Activated naive CD4-positive, alpha-beta T cell treated with anti-CD3 and anti-CD28 coated beads for 36 hours (primary cell): Measurements from ENCODE around the gene GPR160. TPM values are rescaled to one million over a fixed set of nuclear protein-coding genes. Genes with fewer than 3 reads are reported as not detected.
"Not testable (repeated sequence)": the region's sequence is repeated elsewhere in the genome, so short reads cannot be mapped to it uniquely, and the experiment has no call there.

Experiments used
- CTCF ChIA-PET: fragments of 350-600 bp; sonication (Branson Sonifier 250); formaldehyde crosslinking; loops from one replicate; lab custom pipeline; 2021; ENCODE audit warnings: antibody characterized with exemption; lab: Charles Lee
- DNase-seq: peaks from one replicate; pipeline ENCODE4 v3.0.0-alpha.2; 2020
- H3K27ac Mint-ChIP-seq: one replicate; pipeline ENCODE4 v1.8.0; 2021; ENCODE audit warnings: mild to moderate bottlenecking, mixed read lengths
- H3K27me3 Mint-ChIP-seq: one replicate; pipeline ENCODE4 v1.8.0; 2021; ENCODE audit warnings: low read depth, mixed read lengths
- H3K36me3 Mint-ChIP-seq: one replicate; pipeline ENCODE4 v1.8.0; 2021; ENCODE audit warnings: low read depth, mixed read lengths
- H3K4me1 Mint-ChIP-seq: one replicate; pipeline ENCODE4 v1.8.0; 2021; ENCODE audit warnings: low read depth, mixed read lengths
- H3K4me3 Mint-ChIP-seq: one replicate; pipeline ENCODE4 v1.8.0; 2021; ENCODE audit warnings: mild to moderate bottlenecking, moderate library complexity, mixed read lengths
- H3K9me3 Mint-ChIP-seq: one replicate; pipeline ENCODE4 v1.8.0; 2021; ENCODE audit warnings: mixed read lengths
- intact Hi-C: fragments of 100-400 bp; cut with micrococcal nuclease; formaldehyde crosslinking; loops from one replicate; pipeline ENCODE4 v1.15.1; 2023
- total RNA-seq, 2 experiments: library from RNA; stranded (reverse); gene quantifications; one replicate each; pipeline ENCODE4 v1.2.3, GENCODE V29; 2021

GPR160 gene
- total RNA-seq, 2 experiments from 2014 or later = 10.3 TPM

GRCh38 chr3:170003881-170004356, 33.9 kb upstream of the GPR160 start:
- intact Hi-C loops = loop anchor here (10.0 kb wide), 1 partner anchor 339 kb away; the partner anchor contains the start of gene MECOM
- no peak for DNase-seq
- H3K4me3 Mint-ChIP-seq = no peak overlapping the region
- H3K27ac Mint-ChIP-seq = no peak overlapping the region
- peaks cover 58% of the 10 kb centered on the region for H3K4me1 Mint-ChIP-seq
- H3K27me3 Mint-ChIP-seq = no peaks in the 10 kb centered on the region
- CTCF ChIA-PET = no interaction called here
- peaks cover 6% of the 10 kb centered on the region for H3K36me3 Mint-ChIP-seq
- peaks cover 2% of the 10 kb centered on the region for H3K9me3 Mint-ChIP-seq

DNA sequence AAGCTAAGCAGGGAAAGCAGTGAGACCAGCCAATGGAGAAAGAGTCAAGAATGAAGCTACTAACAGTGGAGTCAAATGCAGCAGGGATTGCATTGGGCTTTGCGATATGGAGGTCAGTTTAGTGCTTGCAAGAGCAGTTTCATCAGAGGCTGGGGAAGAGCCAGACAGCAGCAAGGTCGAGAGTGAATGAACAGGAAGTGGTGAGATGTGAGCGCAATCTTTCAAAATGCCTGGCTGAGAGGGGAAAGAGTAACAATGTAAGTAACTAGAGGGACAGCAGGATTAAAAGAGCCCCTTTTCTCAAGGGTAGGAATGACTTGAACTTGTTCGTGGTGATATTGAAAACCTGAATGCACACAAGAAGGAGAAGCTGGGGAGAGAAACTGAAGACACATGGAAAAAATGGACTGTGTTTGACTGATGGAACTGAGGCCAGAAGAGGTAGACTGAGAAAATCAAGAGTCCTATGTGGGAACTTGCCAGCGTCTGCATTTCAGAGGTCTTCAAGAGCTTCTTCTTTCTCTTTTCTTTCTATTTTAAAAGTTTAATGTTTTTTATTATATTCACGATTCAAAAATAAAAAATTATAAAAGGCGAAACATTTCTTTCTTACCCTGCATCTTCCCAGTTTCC, 30.6 kb upstream of the GPR160 start:
- no peaks in the 10 kb centered on the region for H3K9me3 Mint-ChIP-seq
- peak overlapping the region; percentile 56 for H3K4me3 Mint-ChIP-seq

GRCh38 chr3:170010498-170010897, 27.3 kb upstream of the GPR160 start:
- H3K4me3 Mint-ChIP-seq = no peak overlapping the region
- CTCF ChIA-PET = no interaction called here
- no peak overlapping the region for H3K27ac Mint-ChIP-seq
- peaks cover 24% of the 10 kb centered on the region for H3K4me1 Mint-ChIP-seq
- H3K9me3 Mint-ChIP-seq = no peaks in the 10 kb centered on the region
- no peak for DNase-seq
- H3K36me3 Mint-ChIP-seq = no peaks in the 10 kb centered on the region
- no peaks in the 10 kb centered on the region for H3K27me3 Mint-ChIP-seq
- intact Hi-C loops = no loop called here

More for the DNA sequence above, 30.6 kb upstream of the GPR160 start:
- H3K27me3 Mint-ChIP-seq = no peaks in the 10 kb centered on the region
- CTCF ChIA-PET = interaction anchor here (0.6 to 2.0 kb wide), 6 partner anchors 14 to 41 kb away, joined by 3 to 8 read pairs (median 5); partner anchors contain the start of gene SEC62
- H3K4me1 Mint-ChIP-seq = peaks cover 44% of the 10 kb centered on the region
- peak; percentile 71 for DNase-seq
- no peaks in the 10 kb centered on the region for H3K36me3 Mint-ChIP-seq
- intact Hi-C loops = loop anchor here (1.0 to 10.0 kb wide), 6 partner anchors 8 to 342 kb away; partner anchors contain the start of genes MECOM and SEC62
- H3K27ac Mint-ChIP-seq = peak overlapping the region; percentile 83

DNA sequence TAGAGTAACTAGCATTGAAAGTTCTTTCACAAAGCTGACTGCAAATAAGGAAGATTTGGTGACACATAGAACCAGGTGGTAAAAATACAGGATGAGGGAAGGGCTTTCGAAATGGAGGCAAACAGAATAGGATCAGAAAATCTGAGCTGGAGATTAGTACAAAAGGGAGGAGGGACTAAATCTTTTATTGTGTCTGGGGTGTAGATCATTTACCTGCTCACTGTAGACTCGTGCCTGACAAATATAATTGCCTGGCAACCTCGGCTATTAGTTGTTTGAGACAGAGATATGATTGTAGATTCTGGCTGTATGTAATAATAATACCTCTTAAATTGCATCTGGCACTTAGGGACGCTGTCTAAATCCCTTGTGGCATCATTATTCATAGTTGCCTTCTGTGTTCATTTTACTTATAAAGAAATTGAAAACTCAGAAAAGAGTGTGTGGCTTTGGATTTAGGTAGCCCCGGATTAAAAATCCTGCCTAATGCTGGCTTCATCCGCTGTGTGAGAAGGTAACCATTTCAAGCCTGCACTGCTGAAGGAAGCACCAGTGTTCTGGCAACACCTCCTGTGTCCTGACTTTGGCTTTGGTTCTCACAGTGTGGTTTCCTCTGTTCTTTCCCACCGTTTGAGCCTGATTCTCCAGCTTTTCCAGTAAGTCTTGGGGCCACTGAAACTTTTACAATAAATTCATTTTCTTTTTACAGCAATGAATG, 25.0 kb upstream of the GPR160 start:
- peaks cover 13% of the 10 kb centered on the region for H3K4me1 Mint-ChIP-seq
- H3K9me3 Mint-ChIP-seq = no peaks in the 10 kb centered on the region
- no peaks in the 10 kb centered on the region for H3K27me3 Mint-ChIP-seq
- CTCF ChIA-PET = interaction anchor here (0.9 kb wide), 1 partner anchor 9 kb away, joined by 3 read pairs; no protein-coding TSS in a partner anchor
- H3K36me3 Mint-ChIP-seq = no peaks in the 10 kb centered on the region
- no peak overlapping the region for H3K4me3 Mint-ChIP-seq
- no peak for DNase-seq
- intact Hi-C loops = no loop called here
- no peak overlapping the region for H3K27ac Mint-ChIP-seq

DNA sequence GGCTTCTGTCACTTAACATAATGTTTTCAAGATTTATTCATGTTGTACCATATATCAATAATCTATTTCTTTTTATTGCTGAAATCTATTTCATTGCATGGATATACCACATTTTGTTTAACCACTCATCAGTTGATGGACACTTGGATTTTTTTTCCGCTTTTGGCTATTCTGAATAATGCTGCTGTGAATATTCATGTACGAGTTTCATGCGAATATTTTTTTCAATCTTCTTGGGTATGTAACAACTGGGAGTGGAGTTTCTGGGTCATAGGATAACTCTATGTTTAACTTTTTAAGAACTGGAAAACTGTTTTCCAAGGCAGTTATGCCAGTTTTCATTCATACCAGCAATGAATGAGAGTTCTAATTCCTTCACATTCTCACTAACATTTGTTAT, 21.7 kb upstream of the GPR160 start:
- H3K4me1 Mint-ChIP-seq = peaks cover 15% of the 10 kb centered on the region

DNA sequence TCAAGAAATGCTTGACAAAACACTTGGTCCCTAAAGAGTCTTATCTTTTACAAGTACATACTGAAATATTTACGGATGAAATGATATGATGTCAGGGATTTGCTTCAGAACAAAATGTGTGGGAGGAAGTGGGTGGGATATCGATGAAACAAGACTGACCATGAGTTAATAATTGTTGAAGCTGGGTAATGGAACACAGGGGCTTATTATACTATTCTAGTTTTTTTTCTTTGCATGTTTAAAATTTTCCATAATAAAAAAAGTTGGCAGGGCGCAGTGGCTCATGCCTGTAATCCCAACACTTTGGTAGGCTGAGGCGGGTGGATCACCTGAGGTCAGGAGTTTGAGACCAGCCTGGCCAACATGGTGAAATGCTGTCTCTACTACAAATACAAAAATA, 18.5 kb upstream of the GPR160 start:
- H3K27me3 Mint-ChIP-seq, H3K4me3 Mint-ChIP-seq, intact Hi-C loops, H3K27ac Mint-ChIP-seq, H3K36me3 Mint-ChIP-seq, DNase-seq, H3K9me3 Mint-ChIP-seq: not testable (repeated sequence)
- peaks cover 17% of the 10 kb centered on the region for H3K4me1 Mint-ChIP-seq
- CTCF ChIA-PET = interaction anchor here (0.7 kb wide), 2 partner anchors 26 to 40 kb away, joined by 3 read pairs; no protein-coding TSS in a partner anchor

More for the DNA sequence above, 21.7 kb upstream of the GPR160 start:
- CTCF ChIA-PET = interaction anchor here (0.6 kb wide), 1 partner anchor 337 kb away, joined by 5 read pairs; no protein-coding TSS in a partner anchor
- intact Hi-C loops = loop anchor here (1.0 kb wide), 1 partner anchor 9 kb away; no protein-coding TSS in a partner anchor
- Mint-ChIP-seq H3K9me3 (no peaks in the 10 kb centered on the region), H3K27me3 (no peaks in the 10 kb centered on the region), H3K36me3 (no peaks in the 10 kb centered on the region), H3K4me3 (no peak overlapping the region), H3K27ac (no peak overlapping the region)
- no peak for DNase-seq

- Mint-ChIP-seq H3K27me3 (no peaks in the 10 kb centered on the region), H3K27ac (no peak overlapping the region), H3K9me3 (no peaks in the 10 kb centered on the region), H3K36me3 (no peaks in the 10 kb centered on the region), H3K4me1 (peaks cover 21% of the 10 kb centered on the region), H3K4me3 (no peak overlapping the region)
- intact Hi-C loops = loop anchor here (1.0 kb wide), 5 partner anchors 22 to 258 kb away; partner anchors contain the start of gene SEC62
- CTCF ChIA-PET = interaction anchor here (0.8 to 2.6 kb wide), 12 partner anchors 9 to 159 kb away, joined by 3 to 14 read pairs (median 5); partner anchors contain the start of gene SEC62
- no peak for DNase-seq
Measured at GRCh38 chr3:170021083-170021482, 16.7 kb upstream of the GPR160 start.

DNA sequence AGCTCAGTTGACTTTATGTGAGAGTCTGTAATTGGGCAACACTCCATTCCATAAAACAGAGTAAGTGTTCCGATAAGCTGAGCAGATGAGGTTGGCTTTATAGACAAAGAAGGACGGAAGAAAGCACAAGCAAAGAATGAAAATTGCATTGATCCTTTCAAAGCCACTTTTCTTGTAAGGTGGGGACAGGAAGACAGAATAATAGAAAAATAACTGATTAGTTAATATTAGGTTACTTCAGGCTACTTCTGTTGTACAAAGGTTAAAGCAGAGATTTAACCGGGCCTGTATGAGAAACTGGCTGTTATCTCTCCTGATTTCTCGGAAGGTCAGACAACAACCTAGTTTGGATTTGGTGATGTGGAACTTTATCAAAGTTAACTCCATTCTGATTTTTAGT, 15.5 kb upstream of the GPR160 start:
- CTCF ChIA-PET = interaction anchor here (1.0 to 2.6 kb wide), 4 partner anchors 13 to 158 kb away, joined by 3 to 14 read pairs (median 3); no protein-coding TSS in a partner anchor
- Mint-ChIP-seq H3K4me3 (no peak overlapping the region), H3K36me3 (peaks cover 2% of the 10 kb centered on the region), H3K4me1 (peaks cover 24% of the 10 kb centered on the region), H3K27me3 (no peaks in the 10 kb centered on the region), H3K9me3 (no peaks in the 10 kb centered on the region), H3K27ac (no peak overlapping the region)
- intact Hi-C loops = no loop called here
- DNase-seq = no peak

DNA sequence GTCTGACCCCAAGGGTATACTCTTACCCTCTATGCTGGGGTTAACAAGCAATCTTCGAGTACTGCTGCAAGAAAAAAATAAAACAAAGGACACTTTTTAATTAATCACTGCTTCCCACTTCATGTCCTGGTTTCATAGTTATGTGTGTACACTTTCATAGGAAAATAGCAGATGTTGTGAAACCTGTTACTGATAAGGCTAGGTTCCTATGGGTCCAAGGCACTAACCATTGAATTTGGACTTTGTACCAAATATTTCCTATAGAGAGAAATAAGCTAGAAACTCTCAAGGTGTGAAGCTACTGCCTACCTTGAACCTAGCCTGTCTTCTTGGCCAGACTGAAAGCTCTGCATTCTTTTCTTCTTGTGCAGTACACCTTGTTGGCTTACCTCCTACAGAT, 14.6 kb upstream of the GPR160 start:
- intact Hi-C loops = no loop called here
- no peak for DNase-seq
- CTCF ChIA-PET = interaction anchor here (0.6 to 1.0 kb wide), 2 partner anchors 33 to 158 kb away, joined by 3 to 4 read pairs; no protein-coding TSS in a partner anchor
- Mint-ChIP-seq H3K36me3 (peaks cover 2% of the 10 kb centered on the region), H3K27me3 (no peaks in the 10 kb centered on the region), H3K4me3 (no peak overlapping the region), H3K27ac (no peak overlapping the region), H3K4me1 (peaks cover 30% of the 10 kb centered on the region), H3K9me3 (no peaks in the 10 kb centered on the region)

GRCh38 chr3:170024581-170024980, 13.2 kb upstream of the GPR160 start:
- CTCF ChIA-PET = no interaction called here
- intact Hi-C loops = no loop called here
- DNase-seq = no peak
- Mint-ChIP-seq H3K27ac (no peak overlapping the region), H3K27me3 (no peaks in the 10 kb centered on the region), H3K4me3 (no peak overlapping the region), H3K9me3 (no peaks in the 10 kb centered on the region), H3K4me1 (peaks cover 30% of the 10 kb centered on the region), H3K36me3 (peaks cover 2% of the 10 kb centered on the region)

GRCh38 chr3:170027233-170028102, 10.3 kb upstream of the GPR160 start:
- Mint-ChIP-seq H3K4me1 (peaks cover 34% of the 10 kb centered on the region), H3K4me3 (no peak overlapping the region), H3K36me3 (peaks cover 2% of the 10 kb centered on the region), H3K9me3 (no peaks in the 10 kb centered on the region), H3K27ac (peak overlapping the region; percentile 39), H3K27me3 (no peaks in the 10 kb centered on the region)
- peak; percentile 67 for DNase-seq
- CTCF ChIA-PET = no interaction called here
- intact Hi-C loops = loop anchor here (1.0 kb wide), 1 partner anchor 20 kb away; no protein-coding TSS in a partner anchor
